Nephron progenitor cell (in vitro differentiated cells): ENCODE results near the gene DGKQ.

Experiments used
- DNase-seq: peaks from one replicate; pipeline ENCODE4 v3.0.0; 2021
- H3K27ac Mint-ChIP-seq: 2 replicates; pipeline ENCODE4 v1.8.0; 2021; ENCODE audit warnings: mild to moderate bottlenecking, moderate library complexity, mixed read lengths
- H3K27me3 Mint-ChIP-seq: 2 replicates; pipeline ENCODE4 v1.8.0; 2021; ENCODE audit warnings: mild to moderate bottlenecking, low read depth, mixed read lengths; ENCODE audit not compliant: poor library complexity
- H3K36me3 Mint-ChIP-seq: 2 replicates; pipeline ENCODE4 v1.8.0; 2021; ENCODE audit warnings: low read depth, mixed read lengths
- H3K4me1 Mint-ChIP-seq: 2 replicates; pipeline ENCODE4 v1.8.0; 2021; ENCODE audit warnings: mixed read lengths
- H3K4me3 Mint-ChIP-seq: 2 replicates; pipeline ENCODE4 v1.8.0; 2021; ENCODE audit warnings: mild to moderate bottlenecking, moderate library complexity, mixed read lengths
- H3K9me3 Mint-ChIP-seq: 2 replicates; pipeline ENCODE4 v1.8.0; 2021; ENCODE audit warnings: mild to moderate bottlenecking, moderate library complexity, mixed read lengths
- CTCF ChIP-seq: fragments of 200-600 bp; sonication (generic); IDR thresholded peaks from 2 replicates; pipeline ENCODE4 v1.5.0; 2021; ENCODE audit warnings: antibody characterized with exemption

Gene DGKQ

DNA sequence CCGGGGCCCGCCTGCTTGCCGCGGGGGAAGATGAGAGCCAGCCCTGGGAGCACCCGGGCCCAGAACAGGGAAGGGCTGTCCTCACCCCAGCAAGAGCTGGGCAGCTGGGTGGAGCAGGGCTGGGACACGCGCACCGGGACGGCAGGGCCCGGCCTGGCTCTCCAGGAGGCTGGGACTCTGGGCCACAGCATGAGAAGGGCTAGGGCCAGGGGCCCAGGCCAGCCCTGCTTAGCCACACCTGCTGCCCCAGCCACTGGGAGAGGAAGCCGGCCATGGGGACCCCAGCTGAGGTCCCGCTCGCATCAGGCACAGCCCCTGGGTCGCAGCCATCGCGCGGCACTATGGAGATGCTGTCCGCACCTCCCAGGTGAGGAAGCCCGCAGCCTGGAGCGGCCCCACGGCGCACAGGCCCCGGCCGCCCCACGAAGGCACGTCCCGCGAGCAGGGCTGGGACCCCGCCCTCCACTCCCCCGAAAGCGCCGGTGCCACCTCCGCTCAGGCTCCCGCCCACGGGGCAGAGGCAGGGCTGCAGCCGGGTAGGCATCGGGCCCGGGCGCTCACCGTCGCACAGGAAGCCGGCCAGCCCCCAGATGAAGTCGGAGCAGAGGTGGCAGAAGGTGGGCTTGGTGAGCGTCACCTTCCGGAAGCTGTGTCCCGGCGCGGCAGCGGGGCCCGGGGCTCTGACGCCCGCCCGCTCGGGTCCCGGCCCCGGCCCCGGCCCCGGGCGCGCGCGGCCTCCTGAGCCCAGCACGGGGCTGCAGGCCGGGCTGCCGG, 531 bp downstream of the DGKQ start:
- peaks cover 9% of the 10 kb centered on the region for H3K4me1 Mint-ChIP-seq
- DNase-seq, result peak; percentile 50
- no peaks in the 10 kb centered on the region for H3K36me3 Mint-ChIP-seq
- peaks cover 50% of the 10 kb centered on the region for H3K27me3 Mint-ChIP-seq
- H3K4me3 Mint-ChIP-seq, result peak overlapping the region; percentile 57
- no peak for TF ChIP-seq CTCF
- peaks cover 13% of the 10 kb centered on the region for H3K9me3 Mint-ChIP-seq
- no peak overlapping the region for H3K27ac Mint-ChIP-seq

DNA sequence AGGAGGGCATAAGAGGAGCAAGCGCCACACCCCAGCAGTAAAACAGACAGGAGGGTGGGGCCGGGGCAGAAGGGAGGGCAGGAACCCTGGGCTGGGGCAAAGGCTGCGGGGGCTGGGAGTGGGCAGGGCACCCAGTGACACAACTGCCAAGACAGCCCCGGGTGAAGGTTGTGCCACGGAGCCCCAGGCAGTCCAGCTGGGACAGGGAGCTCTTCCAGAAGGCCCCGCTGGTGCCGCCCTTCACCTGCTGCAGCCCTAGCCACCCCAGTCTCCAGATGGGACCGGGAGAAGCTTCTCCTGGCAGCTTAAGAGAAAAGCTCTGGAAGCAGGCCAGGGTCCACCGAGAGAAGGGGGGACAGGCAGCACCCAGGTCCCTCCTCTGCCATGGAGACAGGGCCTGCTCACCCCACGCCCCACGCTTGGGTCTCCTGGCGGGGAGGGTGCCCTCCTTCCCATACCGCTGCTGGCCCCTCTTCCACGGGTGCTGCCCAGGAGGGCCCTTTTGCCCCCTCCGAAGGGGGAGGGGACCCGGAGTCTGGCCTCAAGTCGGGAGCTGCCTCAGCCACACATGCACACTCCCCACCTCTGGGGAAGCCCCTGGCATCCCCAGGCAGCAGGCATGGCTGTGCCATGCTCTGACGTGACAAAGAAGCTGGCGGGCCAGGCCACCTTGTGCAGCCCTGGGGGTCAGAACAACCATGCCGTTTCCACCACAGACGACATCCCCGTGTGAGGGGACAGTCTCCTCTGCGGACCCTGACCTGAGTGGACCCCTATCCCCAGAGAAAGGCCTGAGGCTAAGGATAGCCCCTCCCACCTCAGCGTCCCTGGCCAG, 1.5 kb downstream of the DGKQ start:
- no peaks in the 10 kb centered on the region for H3K36me3 Mint-ChIP-seq
- peaks cover 56% of the 10 kb centered on the region for H3K27me3 Mint-ChIP-seq
- peaks cover 13% of the 10 kb centered on the region for H3K9me3 Mint-ChIP-seq
- no peak for TF ChIP-seq CTCF
- no peak for DNase-seq
- no peak overlapping the region for H3K27ac Mint-ChIP-seq
- peaks cover 5% of the 10 kb centered on the region for H3K4me1 Mint-ChIP-seq
- H3K4me3 Mint-ChIP-seq, result peak overlapping the region; percentile 57

DNA sequence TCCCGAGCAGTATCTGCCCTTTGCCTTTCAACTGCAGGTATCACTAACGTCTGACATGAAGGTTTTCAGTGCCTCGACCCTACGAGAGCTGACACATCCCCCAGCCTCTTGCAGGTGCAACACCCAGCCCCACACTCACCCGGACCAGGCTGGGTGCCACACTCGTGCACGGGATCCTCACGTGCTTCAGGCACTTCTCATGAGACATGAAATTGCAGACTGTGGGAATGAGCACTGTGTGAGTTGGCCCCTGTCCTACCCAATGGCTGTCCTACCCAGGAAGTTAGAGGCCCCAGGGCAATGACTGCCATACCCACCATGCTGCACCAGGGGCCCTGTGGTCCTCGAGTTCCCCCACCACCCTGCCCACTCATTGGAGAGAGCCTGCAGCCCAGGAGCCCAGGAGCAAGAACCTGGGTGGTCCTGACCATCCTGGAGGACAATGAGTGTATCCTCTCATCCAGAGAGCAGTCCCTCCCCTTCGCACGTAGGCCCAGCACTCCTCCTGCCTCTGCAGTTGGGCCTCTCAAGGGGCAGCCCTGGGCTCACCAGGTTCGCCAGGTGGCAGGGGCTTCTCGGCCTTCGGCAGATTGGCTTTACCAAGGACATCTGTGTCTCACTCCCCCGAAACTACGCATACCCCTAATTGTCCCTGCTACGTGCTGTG, 2.4 kb downstream of the DGKQ start:
- Mint-ChIP-seq H3K4me3 (no peak overlapping the region), H3K4me1 (peaks cover 5% of the 10 kb centered on the region), H3K36me3 (no peaks in the 10 kb centered on the region), H3K27me3 (peaks cover 54% of the 10 kb centered on the region), H3K9me3 (peaks cover 8% of the 10 kb centered on the region), H3K27ac (no peak overlapping the region)
- TF ChIP-seq CTCF, result no peak
- DNase-seq, result no peak

GRCh38 chr4:970046-970745, 3.2 kb downstream of the DGKQ start:
- Mint-ChIP-seq H3K4me1 (peaks cover 5% of the 10 kb centered on the region), H3K27ac (no peak overlapping the region), H3K27me3 (peaks cover 55% of the 10 kb centered on the region), H3K4me3 (no peak overlapping the region), H3K9me3 (peaks cover 5% of the 10 kb centered on the region), H3K36me3 (no peaks in the 10 kb centered on the region)
- DNase-seq, result no peak
- no peak for TF ChIP-seq CTCF

GRCh38 chr4:968621-969394, 4.6 kb downstream of the DGKQ start:
- H3K4me1 Mint-ChIP-seq, result peaks cover 5% of the 10 kb centered on the region
- H3K27me3 Mint-ChIP-seq, result peaks cover 56% of the 10 kb centered on the region

More at GRCh38 chr4:968621-969394, 4.6 kb downstream of the DGKQ start:
- no peak for DNase-seq
- H3K36me3 Mint-ChIP-seq, result no peaks in the 10 kb centered on the region
- H3K4me3 Mint-ChIP-seq, result no peak overlapping the region
- TF ChIP-seq CTCF, result no peak
- no peaks in the 10 kb centered on the region for H3K9me3 Mint-ChIP-seq
- no peak overlapping the region for H3K27ac Mint-ChIP-seq
